ENCODE results near the gene PAK1IP1. TPM values are rescaled to one million over a fixed set of nuclear protein-coding genes. Genes with fewer than 3 reads are reported as not detected.

PAK1IP1 gene
- polyA plus RNA-seq, 1 donor (not counting 4 experiments of a cell fraction or from before 2014, with no cell fraction given), result 36.3 TPM

DNA sequence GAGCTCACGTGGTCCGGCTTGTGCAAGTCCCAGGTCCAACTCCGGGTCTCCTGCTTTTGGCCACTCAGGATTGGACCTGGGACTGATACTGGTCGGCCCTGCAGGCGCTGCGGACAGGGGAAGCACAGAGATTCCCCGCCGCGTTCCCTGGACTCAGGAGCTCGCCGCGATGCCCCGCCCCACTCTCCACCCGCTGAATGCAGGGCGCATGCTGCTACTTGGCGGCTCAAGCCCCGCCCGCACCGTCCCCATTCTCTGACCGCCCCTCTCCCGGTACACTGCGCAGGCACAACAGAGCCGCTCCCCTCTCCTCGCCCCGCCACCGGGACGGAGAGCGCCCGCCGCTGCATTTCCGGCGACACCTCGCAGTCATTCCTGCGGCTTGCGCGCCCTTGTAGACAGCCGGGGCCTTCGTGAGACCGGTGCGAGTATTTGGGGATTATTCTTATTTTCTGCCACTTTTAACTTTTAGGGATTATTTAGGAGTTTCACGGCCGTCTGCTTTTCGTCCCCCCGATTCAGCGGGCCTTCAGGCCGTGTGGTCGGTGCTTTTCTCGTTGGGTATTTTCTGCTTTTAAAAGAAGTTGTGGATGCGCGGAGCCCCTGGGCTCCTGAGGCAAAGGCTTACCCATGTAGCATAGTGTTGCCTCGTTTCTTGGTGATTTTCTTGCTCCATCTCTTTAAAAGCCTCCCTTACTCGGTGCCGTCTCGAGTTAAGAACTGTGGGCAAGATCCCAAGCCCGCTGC, 28.2 kb downstream of the PAK1IP1 start, which contains the start of gene TMEM14C:
Gene TMEM14C (plus strand): TSS at position 251 of the 747 bp plus-strand sequence. CDS start 1,544 bp downstream, outside the sequence.
- Histone ChIP-seq H4K20me1 (ENCODE audit: control insufficient read depth, extremely low read depth, insufficient read depth, low read length) (no peaks in the 10 kb centered on the region), H3K36me3 (ENCODE audit: control insufficient read depth in 2 of 2, extremely low read depth in 1 of 2, insufficient read depth in 2 of 2, low read length in 2 of 2) (peaks cover 19% of the 10 kb centered on the region in 2 experiments), H2AFZ (ENCODE audit: control insufficient read depth, low read length) (peak within 1 kb of the TSS; percentile 79), H3K9me3 (ENCODE audit: control insufficient read depth, low read depth, low read length) (peaks cover 4% of the 10 kb centered on the region), H3K9ac (ENCODE audit: control insufficient read depth, extremely low read depth, insufficient read depth, low read length) (peak within 1 kb of the TSS; percentile 93), H3K4me3 (ENCODE audit: control insufficient read depth in 2 of 3, extremely low read depth in 1 of 3, insufficient read depth in 2 of 3, low read depth in 1 of 3, low read length in 3 of 3) (peak within 1 kb of the TSS; percentile 62 to 94 (median 88)), H3K27ac (ENCODE audit: control insufficient read depth, insufficient read depth, low read length) (peak within 1 kb of the TSS; percentile 87), H3K4me2 (ENCODE audit: control insufficient read depth, extremely low read depth, insufficient read depth, low read depth, low read length) (peak within 1 kb of the TSS; percentile 75), H3K79me2 (ENCODE audit: control insufficient read depth, insufficient read depth, low read length) (peaks cover 36% of the 10 kb centered on the region), H3K27me3 (ENCODE audit: control insufficient read depth, extremely low read depth, insufficient read depth, low read length) (no peaks in the 10 kb centered on the region), H3K9me1 (ENCODE audit: control insufficient read depth, extremely low read depth, insufficient read depth, low read length) (no peaks in the 10 kb centered on the region), H3K4me1 (ENCODE audit: control insufficient read depth, extremely low read depth, insufficient read depth, low read length) (peaks cover 17% of the 10 kb centered on the region)
- DNase-seq (ENCODE audit: low read depth, low spot score) (peak; percentile 81), FAIRE-seq (no peak)
- TF ChIP-seq EZH2 (IDR thresholded peaks at IDR 0.05; ENCODE audit: low read length), result no peak
- TF ChIP-seq, protein P1, sequence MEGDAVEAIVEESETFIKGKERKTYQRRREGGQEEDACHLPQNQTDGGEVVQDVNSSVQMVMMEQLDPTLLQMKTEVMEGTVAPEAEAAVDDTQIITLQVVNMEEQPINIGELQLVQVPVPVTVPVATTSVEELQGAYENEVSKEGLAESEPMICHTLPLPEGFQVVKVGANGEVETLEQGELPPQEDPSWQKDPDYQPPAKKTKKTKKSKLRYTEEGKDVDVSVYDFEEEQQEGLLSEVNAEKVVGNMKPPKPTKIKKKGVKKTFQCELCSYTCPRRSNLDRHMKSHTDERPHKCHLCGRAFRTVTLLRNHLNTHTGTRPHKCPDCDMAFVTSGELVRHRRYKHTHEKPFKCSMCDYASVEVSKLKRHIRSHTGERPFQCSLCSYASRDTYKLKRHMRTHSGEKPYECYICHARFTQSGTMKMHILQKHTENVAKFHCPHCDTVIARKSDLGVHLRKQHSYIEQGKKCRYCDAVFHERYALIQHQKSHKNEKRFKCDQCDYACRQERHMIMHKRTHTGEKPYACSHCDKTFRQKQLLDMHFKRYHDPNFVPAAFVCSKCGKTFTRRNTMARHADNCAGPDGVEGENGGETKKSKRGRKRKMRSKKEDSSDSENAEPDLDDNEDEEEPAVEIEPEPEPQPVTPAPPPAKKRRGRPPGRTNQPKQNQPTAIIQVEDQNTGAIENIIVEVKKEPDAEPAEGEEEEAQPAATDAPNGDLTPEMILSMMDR (optimal IDR thresholded peaks at IDR 0.05 in 1 of 3, IDR thresholded peaks at IDR 0.05 in 1 of 3, conservative IDR thresholded peaks at IDR 0.05 in 1 of 3; ENCODE audit: extremely low read depth in 1 of 3, insufficient read depth in 2 of 3, low read length in 3 of 3), result no peak
- dilution Hi-C loops (cut with MboI; ENCODE audit: extremely low pct_ligation_motif_present, low sequenced_read_pairs), result no loop called here

DNA sequence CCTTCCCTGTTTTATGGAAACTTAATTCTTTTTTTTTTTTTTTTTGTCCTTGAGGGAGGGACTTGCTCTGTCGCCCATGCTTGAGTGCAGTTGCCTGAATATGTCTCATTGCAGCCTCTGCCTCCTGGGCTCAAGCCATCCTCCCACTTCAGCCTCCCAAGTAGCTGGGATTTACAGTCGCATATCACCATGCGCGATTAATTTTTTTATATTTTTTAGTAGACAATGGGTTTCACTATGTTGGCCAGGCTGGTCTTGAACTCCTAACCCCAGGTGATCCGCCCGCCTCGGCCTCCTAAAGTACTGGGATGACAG, 28.8 kb downstream of the PAK1IP1 start:
- no peaks in the 10 kb centered on the region for H3K27me3 ChIP-seq (ENCODE audit: control insufficient read depth, extremely low read depth, insufficient read depth, low read length)
- H3K4me2 ChIP-seq (ENCODE audit: control insufficient read depth, extremely low read depth, insufficient read depth, low read depth, low read length), result peak overlapping the region; percentile 75
- peak overlapping the region; percentile 87 for H3K27ac ChIP-seq (ENCODE audit: control insufficient read depth, insufficient read depth, low read length)
- TF ChIP-seq, protein P1 (optimal IDR thresholded peaks at IDR 0.05 in 1 of 3, IDR thresholded peaks at IDR 0.05 in 1 of 3, conservative IDR thresholded peaks at IDR 0.05 in 1 of 3; ENCODE audit: extremely low read depth in 1 of 3, insufficient read depth in 2 of 3, low read length in 3 of 3), result no peak
- peaks cover 37% of the 10 kb centered on the region for H3K79me2 ChIP-seq (ENCODE audit: control insufficient read depth, insufficient read depth, low read length)
- no peaks in the 10 kb centered on the region for H4K20me1 ChIP-seq (ENCODE audit: control insufficient read depth, extremely low read depth, insufficient read depth, low read length)
- FAIRE-seq, result no peak
- H3K36me3 ChIP-seq (ENCODE audit: control insufficient read depth in 2 of 2, extremely low read depth in 1 of 2, insufficient read depth in 2 of 2, low read length in 2 of 2), result peaks cover 19 to 20% of the 10 kb centered on the region in 2 experiments
- peak overlapping the region; percentile 93 for H3K9ac ChIP-seq (ENCODE audit: control insufficient read depth, extremely low read depth, insufficient read depth, low read length)
- peak overlapping the region; percentile 62 to 94 (median 88) for H3K4me3 ChIP-seq (ENCODE audit: control insufficient read depth in 2 of 3, extremely low read depth in 1 of 3, insufficient read depth in 2 of 3, low read depth in 1 of 3, low read length in 3 of 3)
- H3K9me1 ChIP-seq (ENCODE audit: control insufficient read depth, extremely low read depth, insufficient read depth, low read length), result no peaks in the 10 kb centered on the region
- dilution Hi-C loops (cut with MboI; ENCODE audit: extremely low pct_ligation_motif_present, low sequenced_read_pairs), result no loop called here
- no peak overlapping the region for H2AFZ ChIP-seq (ENCODE audit: control insufficient read depth, low read length)
- H3K9me3 ChIP-seq (ENCODE audit: control insufficient read depth, low read depth, low read length), result peaks cover 2% of the 10 kb centered on the region
- no peak for DNase-seq (ENCODE audit: low read depth, low spot score)
- peaks cover 17% of the 10 kb centered on the region for H3K4me1 ChIP-seq (ENCODE audit: control insufficient read depth, extremely low read depth, insufficient read depth, low read length)

Measured in keratinocyte (primary cell).